Renal cortex interstitium (tissue), 11 donors: ENCODE measurements around the gene LRRC14B. TPM values are rescaled to one million over a fixed set of nuclear protein-coding genes. Genes with fewer than 3 reads are reported as not detected.
"Not testable (repeated sequence)": the region's sequence is repeated elsewhere in the genome, so short reads cannot be mapped to it uniquely, and the experiment has no call there.

Experiments used
- DNase-seq, 11 donors: peaks; one replicate each; pipeline ENCODE4 v3.0.0-alpha.2; 2013; ENCODE audit warnings: low read depth in 9 of 11, low spot score in 4 of 11; ENCODE audit errors: extremely low read depth in 1 of 11
- polyA plus RNA-seq, 3 donors: library from polyadenylated mRNA; unstranded; fragments of 120-200 nt; gene quantifications; one replicate each; pipeline ENCODE4 v1.2.1, GENCODE V29; 2013; ENCODE audit not compliant: insufficient read length in 3 of 3

LRRC14B gene
- polyA plus RNA-seq, 3 donors, result 0.13 TPM; not detected in 2

DNA sequence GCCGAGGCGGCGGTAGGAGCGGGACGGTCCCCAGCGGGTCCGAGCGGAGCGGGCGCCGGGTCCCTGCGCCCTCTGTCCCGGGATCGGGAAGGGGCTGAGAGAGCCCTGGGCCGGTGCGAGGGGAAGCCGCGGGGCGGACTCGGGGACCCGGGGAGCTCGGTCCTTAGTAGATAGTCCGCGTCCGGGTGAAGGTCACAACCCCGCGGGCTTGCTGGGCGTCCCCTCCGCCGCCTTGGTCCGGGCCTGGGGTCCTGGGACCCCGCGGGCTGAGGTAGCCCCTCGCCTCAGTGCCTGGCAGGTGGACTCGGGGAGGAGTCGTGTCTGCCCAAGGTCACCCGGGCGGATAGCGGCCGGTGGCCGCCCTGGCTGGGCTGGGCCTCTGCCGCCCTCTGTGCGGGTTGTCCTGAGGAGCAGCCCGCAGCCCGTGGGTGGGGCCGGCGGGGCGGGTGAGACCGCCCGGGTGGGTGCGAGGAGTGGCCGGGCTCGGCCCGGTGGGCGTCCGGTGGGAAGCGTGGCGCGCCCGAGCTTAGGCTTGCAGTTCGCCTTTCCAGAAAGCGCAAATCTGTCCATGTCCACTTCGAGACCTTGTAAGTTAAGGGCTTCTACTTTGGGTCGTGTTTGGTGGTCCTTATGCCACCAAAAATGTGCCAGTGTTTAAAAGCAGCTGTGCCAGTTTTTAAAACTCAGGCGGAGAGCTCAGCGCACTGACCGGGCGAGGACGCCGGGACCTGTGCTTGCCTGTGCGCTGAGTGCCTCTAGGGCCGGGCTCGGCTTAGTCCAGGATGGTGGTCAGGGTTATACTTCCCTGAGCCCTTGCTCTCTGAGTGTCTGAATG is 27.4 kb downstream of the LRRC14B start:
- peak in 1 of 11 donors; percentile 17 for DNase-seq

DNA sequence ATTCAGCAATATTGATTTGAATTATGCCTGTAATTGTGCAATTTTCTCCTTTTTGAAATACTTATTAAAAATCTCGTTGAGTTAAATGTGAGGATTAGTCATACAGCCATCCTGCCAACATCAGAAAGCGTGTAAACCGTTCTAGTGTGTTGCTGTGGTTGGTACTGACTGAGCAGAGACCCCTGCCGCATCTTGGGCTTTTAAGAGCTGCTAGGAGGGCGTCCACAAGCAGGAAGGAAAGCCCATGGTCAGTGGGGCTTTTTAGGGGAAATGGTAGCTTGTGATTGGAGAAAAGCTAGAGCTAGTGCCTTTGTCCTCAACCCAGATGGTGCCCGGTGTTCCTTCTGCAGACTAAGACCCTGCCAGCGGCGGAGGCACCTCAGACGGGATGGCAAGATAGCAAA is 28.2 kb downstream of the LRRC14B start:
- DNase-seq, result no peak

DNA sequence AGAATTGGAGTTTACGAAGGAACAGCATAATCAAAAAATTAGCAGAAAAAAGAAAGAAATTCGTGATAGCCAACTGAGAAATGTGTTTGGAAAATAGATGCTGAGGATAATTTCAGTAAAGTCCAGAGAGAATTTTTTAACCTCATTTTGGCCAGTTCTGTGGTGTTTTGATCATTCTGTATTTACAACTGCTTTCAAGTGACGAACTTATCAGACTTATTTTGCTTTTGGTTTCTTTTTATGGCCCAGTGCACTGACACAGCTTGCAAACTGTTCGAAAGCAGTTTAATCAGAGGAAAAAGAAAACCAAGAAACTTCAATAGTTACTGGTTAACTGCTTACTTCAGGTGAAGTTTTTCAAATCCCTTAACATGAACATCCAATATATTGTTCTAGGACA is 28.7 kb downstream of the LRRC14B start:
- DNase-seq, result no peak

- DNase-seq, result not testable (repeated sequence)
Observed at GRCh38 chr5:222951-223715, 31.8 kb downstream of the LRRC14B start.

DNA sequence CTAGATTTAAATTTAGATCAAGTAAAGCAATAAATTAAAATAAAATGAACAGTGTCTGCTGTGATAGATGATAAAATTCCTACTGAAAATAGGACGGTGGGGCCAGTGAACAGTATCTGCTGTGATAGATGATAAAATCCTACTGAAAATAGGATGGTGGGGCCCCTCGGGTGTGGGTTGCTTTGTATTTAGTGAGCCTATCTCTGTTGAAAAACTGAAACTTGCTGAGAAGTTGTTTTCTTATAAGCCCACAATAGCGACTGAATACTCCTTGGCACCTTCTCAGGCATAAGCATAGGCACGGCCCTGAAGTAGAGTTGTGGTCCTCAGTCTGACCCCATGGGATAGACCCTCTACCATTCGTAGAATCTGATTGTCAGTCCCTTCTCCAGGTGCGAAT is 32.5 kb downstream of the LRRC14B start:
- DNase-seq, result no peak

DNA sequence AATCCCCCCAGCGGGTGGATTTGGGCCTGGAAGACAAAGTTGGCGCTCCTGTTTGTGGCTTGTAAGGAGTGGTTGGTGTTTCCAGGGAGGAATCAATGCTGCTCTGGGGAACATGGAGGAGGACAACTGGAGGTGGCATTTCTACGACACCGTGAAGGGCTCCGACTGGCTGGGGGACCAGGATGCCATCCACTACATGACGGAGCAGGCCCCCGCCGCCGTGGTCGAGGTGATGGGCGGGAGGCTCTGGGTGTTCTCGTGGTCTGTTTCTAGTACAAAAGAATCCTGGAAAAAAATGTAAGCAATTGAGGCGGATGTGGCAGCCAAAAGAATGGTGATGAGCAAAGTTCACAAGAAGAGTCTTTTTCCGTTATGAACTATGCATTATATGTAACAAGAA is 34.0 kb downstream of the LRRC14B start:
- DNase-seq, result no peak

GRCh38 chr5:227375-227774 is 36.1 kb downstream of the LRRC14B start:
- DNase-seq, result not testable (repeated sequence)

GRCh38 chr5:228886-229285 is 37.6 kb downstream of the LRRC14B start:
- DNase-seq, result no peak

DNA sequence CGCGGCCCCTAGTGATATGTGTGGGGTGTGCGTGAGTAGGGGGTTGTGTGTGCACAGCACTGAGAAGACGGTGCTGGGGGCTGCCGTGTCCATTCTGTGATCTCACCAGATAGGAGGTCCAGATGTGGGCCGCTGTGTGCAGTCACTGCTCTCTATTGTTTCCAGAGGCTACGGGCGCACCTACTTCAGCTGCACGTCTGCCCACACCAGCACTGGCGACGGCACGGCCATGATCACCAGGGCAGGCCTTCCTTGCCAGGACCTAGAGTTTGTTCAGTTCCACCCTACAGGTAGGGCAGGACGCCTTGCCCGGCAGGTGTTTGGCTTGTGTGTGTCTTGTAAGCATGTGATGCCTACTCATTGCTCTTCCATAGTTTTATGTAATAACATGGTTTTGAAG is 39.4 kb downstream of the LRRC14B start:
- DNase-seq, result no peak

GRCh38 chr5:231661-232060 is 40.4 kb downstream of the LRRC14B start:
- DNase-seq, result no peak

DNA sequence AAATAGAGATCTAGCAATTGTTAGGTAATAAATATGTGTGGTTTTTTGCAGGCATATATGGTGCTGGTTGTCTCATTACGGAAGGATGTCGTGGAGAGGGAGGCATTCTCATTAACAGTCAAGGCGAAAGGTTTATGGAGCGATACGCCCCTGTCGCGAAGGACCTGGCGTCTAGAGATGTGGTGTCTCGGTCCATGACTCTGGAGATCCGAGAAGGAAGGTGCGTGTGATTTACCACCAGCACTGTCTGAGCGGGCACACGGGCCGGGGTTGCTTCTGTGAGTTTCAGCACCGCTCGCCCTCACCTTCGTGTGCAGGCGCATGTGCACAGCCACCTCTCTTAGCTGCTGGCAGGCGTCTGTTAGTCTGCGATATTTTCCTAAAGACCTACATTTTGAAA is 42.1 kb downstream of the LRRC14B start:
- not testable (repeated sequence) for DNase-seq

GRCh38 chr5:234450-234849 is 43.2 kb downstream of the LRRC14B start:
- no peak for DNase-seq

- DNase-seq, result not testable (repeated sequence)
Observed at GRCh38 chr5:235527-235926, 44.2 kb downstream of the LRRC14B start.

GRCh38 chr5:237931-238330 is 46.6 kb downstream of the LRRC14B start:
- not testable (repeated sequence) for DNase-seq

DNA sequence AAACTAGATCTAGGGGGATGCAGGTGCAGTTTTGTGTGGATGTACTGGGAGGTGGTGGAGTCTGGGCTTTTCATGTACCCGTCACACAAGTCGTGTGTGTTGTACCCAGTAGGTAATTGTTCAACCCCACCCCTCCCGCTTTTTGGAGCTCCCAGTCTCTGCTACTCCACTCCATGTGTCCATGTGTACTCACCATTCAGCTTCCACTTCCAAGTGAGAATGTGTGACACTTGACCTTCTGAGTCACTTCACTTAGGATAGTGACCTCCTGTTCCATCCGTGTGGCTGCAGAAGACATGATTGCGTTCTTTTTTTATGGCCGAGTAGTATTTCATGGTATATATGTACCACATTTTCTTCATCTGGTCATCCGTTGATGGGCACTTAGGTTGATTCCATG is 49.3 kb downstream of the LRRC14B start:
- DNase-seq, result not testable (repeated sequence)

- not testable (repeated sequence) for DNase-seq
Observed at GRCh38 chr5:241045-241669, 49.9 kb downstream of the LRRC14B start.

GRCh38 chr5:243683-244367 is 52.5 kb downstream of the LRRC14B start:
- not testable (repeated sequence) for DNase-seq

DNA sequence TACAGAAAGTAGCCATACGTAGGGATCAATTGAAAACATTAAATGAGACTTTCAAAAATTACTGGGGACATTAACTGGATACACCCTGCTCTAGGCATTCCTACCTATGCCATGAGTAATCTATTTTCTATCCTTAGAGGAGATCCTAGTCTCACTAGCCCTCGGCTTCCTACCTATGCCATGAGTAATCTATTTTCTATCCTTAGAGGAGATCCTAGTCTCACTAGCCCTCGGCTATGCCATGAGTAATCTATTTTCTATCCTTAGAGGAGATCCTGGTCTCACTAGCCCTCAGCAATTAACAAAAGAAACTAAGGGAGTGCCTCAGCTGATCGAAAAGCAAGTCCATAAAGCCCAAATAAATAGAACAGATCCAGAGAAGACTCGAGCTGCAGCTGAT is 54.4 kb downstream of the LRRC14B start:
- not testable (repeated sequence) for DNase-seq
